WERI-Rb-1 (cell line): ENCODE measurements around the gene RPGRIP1L.

Experiments
- DNase-seq: peaks from one replicate; pipeline ENCODE4 v3.0.0-alpha.2; 2020
- H3K27ac ChIP-seq: fragments of 250-450 bp; sonication (Bioruptor Pico); 2 replicates; pipeline ENCODE4 v1.5.1; 2020; ENCODE audit warnings: mild to moderate bottlenecking, moderate library complexity
- H3K27me3 ChIP-seq: fragments of 250-450 bp; sonication (Bioruptor Pico); 2 replicates; pipeline ENCODE4 v1.5.1; 2021; ENCODE audit warnings: mild to moderate bottlenecking, low read depth, moderate library complexity; ENCODE audit not compliant: insufficient read depth, severe bottlenecking
- H3K36me3 ChIP-seq: fragments of 250-450 bp; sonication (Bioruptor Pico); 2 replicates; pipeline ENCODE4 v1.5.1; 2020; ENCODE audit warnings: mild to moderate bottlenecking, moderate library complexity
- H3K4me3 ChIP-seq: 2 replicates; pipeline ENCODE4 v1.5.1; 2011; ENCODE audit warnings: low read depth, mild to moderate bottlenecking, control low read depth, low read length
- H3K9me3 ChIP-seq: fragments of 250-450 bp; sonication (Bioruptor Pico); 2 replicates; pipeline ENCODE4 v1.5.1; 2021; ENCODE audit warnings: mild to moderate bottlenecking, moderate library complexity; ENCODE audit not compliant: severe bottlenecking
- TF ChIP-seq, protein P1 (sequence below): IDR thresholded peaks from 2 replicates; pipeline ENCODE4 v1.5.1; 2011; ENCODE audit warnings: low read depth, mild to moderate bottlenecking, control low read depth, inconsistent platforms, low read length

The RPGRIP1L gene

DNA sequence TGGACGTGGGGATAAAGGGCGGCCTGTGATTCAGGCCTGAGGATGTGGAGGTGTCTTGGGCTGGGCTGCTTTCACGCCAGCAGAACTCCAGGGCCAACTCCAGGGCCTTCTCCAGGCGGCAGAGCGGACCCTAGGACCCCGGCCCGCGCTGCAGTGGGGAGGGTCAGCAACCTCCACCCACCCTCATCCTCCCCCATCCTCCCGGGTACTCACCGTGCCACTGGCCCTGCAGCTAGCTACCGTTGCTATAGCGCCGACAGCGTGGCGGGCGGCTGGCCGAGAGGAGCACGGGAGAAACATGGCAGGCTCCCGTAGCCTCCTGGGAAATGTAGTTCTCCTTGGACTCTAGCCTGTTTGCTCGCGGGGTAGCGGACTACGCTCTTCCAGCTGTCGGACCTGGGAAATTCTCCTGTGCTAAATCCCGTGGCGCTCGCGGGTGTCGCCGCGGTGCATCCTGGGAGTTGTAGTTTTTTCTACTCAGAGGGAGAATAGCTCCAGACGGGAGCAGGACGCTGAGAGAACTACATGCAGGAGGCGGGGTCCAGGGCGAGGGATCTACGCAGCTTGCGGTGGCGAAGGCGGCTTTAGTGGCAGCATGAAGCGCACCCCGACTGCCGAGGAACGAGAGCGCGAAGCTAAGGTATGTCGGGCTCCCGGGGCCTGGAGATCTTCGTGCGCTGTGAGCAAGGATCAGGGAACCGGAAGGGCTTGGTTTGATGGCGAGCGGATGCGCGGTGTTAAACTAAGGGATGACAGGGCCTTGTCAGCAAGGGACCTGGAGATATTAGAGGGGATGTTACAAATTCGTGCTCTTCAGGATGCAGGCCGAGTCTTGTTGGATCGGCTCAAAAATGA, at the start of gene RPGRIP1L, which contains the start of gene FTO:
TSS of gene RPGRIP1L (minus strand) at position 270 of the 855 bp plus-strand sequence. CDS start 3,136 bp downstream, outside the sequence.
TSS of gene FTO (plus strand) at position 567 of the 855 bp plus-strand sequence.
- Histone ChIP-seq H3K27me3 (no peaks in the 10 kb centered on the region), H3K36me3 (peaks cover 8% of the 10 kb centered on the region), H3K27ac (peak within 1 kb of the TSS; percentile 66), H3K9me3 (no peaks in the 10 kb centered on the region), H3K4me3 (peak within 1 kb of the TSS; percentile 63)
- DNase-seq: peak; percentile 99
- TF ChIP-seq, protein P1, sequence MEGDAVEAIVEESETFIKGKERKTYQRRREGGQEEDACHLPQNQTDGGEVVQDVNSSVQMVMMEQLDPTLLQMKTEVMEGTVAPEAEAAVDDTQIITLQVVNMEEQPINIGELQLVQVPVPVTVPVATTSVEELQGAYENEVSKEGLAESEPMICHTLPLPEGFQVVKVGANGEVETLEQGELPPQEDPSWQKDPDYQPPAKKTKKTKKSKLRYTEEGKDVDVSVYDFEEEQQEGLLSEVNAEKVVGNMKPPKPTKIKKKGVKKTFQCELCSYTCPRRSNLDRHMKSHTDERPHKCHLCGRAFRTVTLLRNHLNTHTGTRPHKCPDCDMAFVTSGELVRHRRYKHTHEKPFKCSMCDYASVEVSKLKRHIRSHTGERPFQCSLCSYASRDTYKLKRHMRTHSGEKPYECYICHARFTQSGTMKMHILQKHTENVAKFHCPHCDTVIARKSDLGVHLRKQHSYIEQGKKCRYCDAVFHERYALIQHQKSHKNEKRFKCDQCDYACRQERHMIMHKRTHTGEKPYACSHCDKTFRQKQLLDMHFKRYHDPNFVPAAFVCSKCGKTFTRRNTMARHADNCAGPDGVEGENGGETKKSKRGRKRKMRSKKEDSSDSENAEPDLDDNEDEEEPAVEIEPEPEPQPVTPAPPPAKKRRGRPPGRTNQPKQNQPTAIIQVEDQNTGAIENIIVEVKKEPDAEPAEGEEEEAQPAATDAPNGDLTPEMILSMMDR: no peak

GRCh38 chr16:53753431-53753830, 49.8 kb upstream of the RPGRIP1L start:
- TF ChIP-seq, protein P1: no peak
- H3K27ac ChIP-seq: no peak overlapping the region
- H3K9me3 ChIP-seq: no peaks in the 10 kb centered on the region
- H3K36me3 ChIP-seq: no peaks in the 10 kb centered on the region
- no peak overlapping the region for H3K4me3 ChIP-seq
- DNase-seq: no peak
- H3K27me3 ChIP-seq: no peaks in the 10 kb centered on the region

DNA sequence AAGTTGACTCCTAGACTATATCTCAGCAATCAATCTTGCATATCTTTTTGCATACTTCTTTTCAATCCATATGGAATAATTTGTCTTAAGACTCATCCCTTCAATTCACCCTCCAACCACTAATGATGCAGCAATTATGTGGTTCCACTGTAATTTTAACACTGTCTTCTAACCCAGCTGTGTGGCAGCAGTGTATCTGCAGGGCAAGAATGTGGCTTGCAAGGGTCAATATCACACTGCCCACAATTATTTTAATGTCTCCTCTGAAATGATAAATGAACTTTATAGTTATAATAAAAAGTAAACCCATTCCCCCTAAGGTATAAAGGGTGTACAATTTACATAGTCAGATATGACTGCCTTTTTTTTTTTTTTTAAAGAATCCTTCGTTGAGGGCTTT, 48.9 kb upstream of the RPGRIP1L start:
- Histone ChIP-seq H3K27ac (no peak overlapping the region), H3K36me3 (no peaks in the 10 kb centered on the region), H3K9me3 (no peaks in the 10 kb centered on the region), H3K4me3 (no peak overlapping the region), H3K27me3 (no peaks in the 10 kb centered on the region)
- no peak for DNase-seq
- TF ChIP-seq, protein P1: no peak

DNA sequence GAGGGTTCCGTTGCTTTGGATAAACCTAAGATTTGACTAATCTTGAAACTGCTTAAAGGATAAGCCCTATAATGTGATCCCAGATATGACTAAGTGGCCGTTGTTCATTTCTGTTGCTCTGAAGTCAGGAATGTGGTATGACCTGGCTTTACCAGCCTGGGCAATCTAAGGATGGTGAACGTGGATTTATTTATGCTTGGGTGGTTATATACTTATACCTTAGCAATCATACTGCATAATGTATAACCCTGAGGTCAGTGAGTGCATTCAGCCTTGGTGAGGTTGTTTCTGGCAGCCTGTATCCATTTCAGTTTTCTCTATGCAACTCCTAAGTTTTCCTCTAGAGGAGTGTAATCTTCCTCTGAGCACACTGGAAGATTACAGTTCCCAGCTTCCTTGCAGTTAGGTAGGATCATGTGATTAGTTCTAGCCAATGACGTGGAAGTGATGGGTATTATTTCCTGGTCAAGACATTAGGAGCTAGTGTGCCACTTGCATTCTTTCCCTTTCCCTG, 42.2 kb upstream of the RPGRIP1L start:
- Histone ChIP-seq H3K27ac (no peak overlapping the region), H3K9me3 (no peaks in the 10 kb centered on the region), H3K4me3 (no peak overlapping the region), H3K27me3 (no peaks in the 10 kb centered on the region), H3K36me3 (no peaks in the 10 kb centered on the region)
- DNase-seq: no peak
- TF ChIP-seq, protein P1: no peak

DNA sequence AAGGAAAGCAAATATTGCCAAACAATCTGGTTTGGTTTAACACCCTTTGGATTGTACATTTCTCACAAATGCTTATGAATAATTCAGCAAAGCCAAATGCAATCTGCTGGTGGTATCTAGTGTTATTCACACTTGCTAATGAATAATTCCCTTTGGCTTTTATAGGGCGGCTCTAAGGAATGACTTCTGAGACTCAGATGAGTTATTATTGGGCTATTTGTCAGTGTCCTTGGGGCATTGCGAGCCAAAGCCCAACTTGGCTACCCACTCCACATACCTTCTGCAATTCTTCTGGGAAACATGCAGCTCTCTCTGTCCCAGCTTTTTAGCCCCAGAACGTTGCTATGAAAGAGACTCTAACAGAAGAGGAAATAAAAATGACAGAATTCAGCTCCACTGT, 41.4 kb upstream of the RPGRIP1L start:
- no peak for DNase-seq
- Histone ChIP-seq H3K9me3 (no peaks in the 10 kb centered on the region), H3K4me3 (no peak overlapping the region), H3K27ac (no peak overlapping the region), H3K36me3 (no peaks in the 10 kb centered on the region), H3K27me3 (no peaks in the 10 kb centered on the region)
- TF ChIP-seq, protein P1: no peak
